HepG2 (cell line): Measurements from ENCODE around the gene TRIM27. TPM values are rescaled to one million over a fixed set of nuclear protein-coding genes. Genes with fewer than 3 reads are reported as not detected.

ENCODE experiments used
- ARID3A ChIP-seq: IDR thresholded peaks from 2 replicates; pipeline ENCODE4 v1.6.1; 2012; ENCODE audit warnings: low read depth, low read length, improper control_type of control experiment
- BORCS8-MEF2B ChIP-seq: sonication (generic); formaldehyde crosslinking; IDR thresholded peaks from 2 replicates; pipeline ENCODE4 v1.8.0; 2022; ENCODE audit warnings: mild to moderate bottlenecking, missing genetic modification reagents
- CENPX ChIP-seq: sonication (generic); formaldehyde crosslinking; IDR thresholded peaks from 2 replicates; pipeline ENCODE4 v1.9.0; 2021; ENCODE audit warnings: mild to moderate bottlenecking, missing genetic modification reagents, moderate library complexity
- ETS1 ChIP-seq: sonication (generic); formaldehyde crosslinking; IDR thresholded peaks from 2 replicates; pipeline ENCODE4 v1.4.0; 2020; ENCODE audit warnings: missing genetic modification reagents
- FIP1L1 ChIP-seq: fragments of 200-400 bp; formaldehyde crosslinking; IDR thresholded peaks from 2 replicates; pipeline ENCODE4 v1.6.1; 2018; ENCODE audit warnings: low read depth, mild to moderate bottlenecking, low read length, moderate library complexity, borderline replicate concordance; ENCODE audit not compliant: insufficient read depth
- GZF1 ChIP-seq: sonication (generic); formaldehyde crosslinking; IDR thresholded peaks from 2 replicates; pipeline ENCODE4 v1.5.1; 2020; ENCODE audit warnings: mild to moderate bottlenecking, missing genetic modification reagents
- KDM6A ChIP-seq: IDR thresholded peaks from 2 replicates; pipeline ENCODE4 v1.6.1; 2016; ENCODE audit warnings: low read depth
- KLF15 ChIP-seq: sonication (generic); formaldehyde crosslinking; IDR thresholded peaks from 2 replicates; pipeline ENCODE4 v1.8.1; 2023; ENCODE audit warnings: borderline replicate concordance, mild to moderate bottlenecking, inconsistent platforms, missing genetic modification reagents, mixed read lengths
- NR3C1 ChIP-seq: sonication (generic); formaldehyde crosslinking; IDR thresholded peaks from 2 replicates; pipeline ENCODE4 v1.4.0; 2020; ENCODE audit warnings: missing genetic modification reagents
- PITX1 ChIP-seq: sonication (generic); formaldehyde crosslinking; IDR thresholded peaks from 2 replicates; pipeline ENCODE4 v1.5.1; 2020; ENCODE audit warnings: mild to moderate bottlenecking, missing genetic modification reagents
- RBM39 ChIP-seq: fragments of 200-400 bp; formaldehyde crosslinking; IDR thresholded peaks from one replicate; pipeline ENCODE4 v1.6.1; 2018; ENCODE audit warnings: antibody characterized with exemption, mild to moderate bottlenecking, low read depth, low read length; ENCODE audit not compliant: poor library complexity, severe bottlenecking
- SIN3A ChIP-seq: IDR thresholded peaks from 2 replicates; pipeline ENCODE4 v1.6.1; 2011; ENCODE audit warnings: low read depth, mild to moderate bottlenecking, control low read depth, low read length, borderline replicate concordance
- TFDP1 ChIP-seq: IDR thresholded peaks from 2 replicates; pipeline ENCODE4 v1.6.1; 2016; ENCODE audit warnings: missing compliant biosample characterization, missing genetic modification reagents, borderline replicate concordance
- ZBTB34 ChIP-seq: sonication (generic); formaldehyde crosslinking; IDR thresholded peaks from 2 replicates; pipeline ENCODE4 v1.8.0; 2022; ENCODE audit warnings: mild to moderate bottlenecking, missing genetic modification reagents
- ZBTB49 ChIP-seq: sonication (generic); formaldehyde crosslinking; IDR thresholded peaks from 2 replicates; pipeline ENCODE4 v1.4.0; 2020; ENCODE audit warnings: missing genetic modification reagents, borderline replicate concordance
- ZKSCAN5 ChIP-seq: sonication (generic); formaldehyde crosslinking; IDR thresholded peaks from 2 replicates; pipeline ENCODE4 v1.5.1; 2020; ENCODE audit warnings: mild to moderate bottlenecking, missing genetic modification reagents
- ZNF230 ChIP-seq: sonication (generic); formaldehyde crosslinking; IDR thresholded peaks from 2 replicates; pipeline ENCODE4 v1.4.0; 2020; ENCODE audit warnings: mild to moderate bottlenecking, missing genetic modification reagents
- ZNF543 ChIP-seq: sonication (generic); formaldehyde crosslinking; IDR thresholded peaks from 2 replicates; pipeline ENCODE4 v1.4.0; 2020; ENCODE audit warnings: mild to moderate bottlenecking, missing genetic modification reagents
- ZNF782 ChIP-seq: sonication (generic); formaldehyde crosslinking; IDR thresholded peaks from 2 replicates; pipeline ENCODE4 v1.4.0; 2020; ENCODE audit warnings: missing genetic modification reagents, mild to moderate bottlenecking, borderline replicate concordance
- polyA plus RNA-seq, 8 experiments: library from polyadenylated mRNA; depleted of rRNA in 3 of 8; stranded (reverse) in 7 of 8; unstranded in 1 of 8; fragments of >200 nt; fragmentation: Illumina TruSeq in 4 of 8; extraction: Trizol in 4 of 8; gene quantifications; 2 replicates each; pipeline versions ENCODE4 v1.2.1 to v1.2.3, GENCODE V29; 2011 to 2016; ENCODE audit warnings: low read depth in 4 of 8, missing spikeins in 1 of 8, mixed read lengths in 1 of 8; ENCODE audit not compliant: insufficient read depth in 1 of 8
- total RNA-seq, 5 experiments: library from RNA; depleted of rRNA; stranded (reverse); fragments of >200 nt; fragmentation: Illumina TruSeq; extraction: Trizol; gene quantifications; 2 replicates each; pipeline ENCODE4 v1.2.3, GENCODE V29; 2016; ENCODE audit warnings: low read depth in 1 of 5

The TRIM27 gene
- total and polyA plus RNA-seq, 2 of the 13 experiments (the other 11 are each of a cell fraction or from before 2014, with no cell fraction given), result 88.6 to 112 TPM

GRCh38 chr6:28940294-28940857 lies 16.6 kb upstream of the TRIM27 start (continued):
- TF ChIP-seq ETS1 (no peak), ZBTB34 (CRISPR knock-in tag) (peak; percentile 17; the same call in 1 of the 2 replicates), FIP1L1 (no peak), ZKSCAN5 (CRISPR knock-in tag) (peak; percentile 94), ZBTB49 (CRISPR knock-in tag) (no peak), NR3C1 (CRISPR knock-in tag) (no peak), GZF1 (CRISPR knock-in tag) (no peak), TFDP1 (no peak), BORCS8-MEF2B (CRISPR knock-in tag) (peak; percentile 33; the same call in 1 of the 2 replicates), ARID3A (no peak), KDM6A (CRISPR knock-in tag) (0 out of 2 replicates have a peak, but pooled peaks have one; percentile 2), ZNF782 (no peak), CENPX (CRISPR knock-in tag) (no peak), RBM39 (no peak), KLF15 (CRISPR knock-in tag) (no peak), SIN3A (peak; percentile 35; the same call in 1 of the 2 replicates), PITX1 (0 out of 2 replicates have a peak, but pooled peaks have one; percentile 26), ZNF543 (CRISPR knock-in tag) (no peak), ZNF230 (CRISPR knock-in tag) (no peak)
